HL-60 (cell line): ENCODE results near the gene SAMD10.

Source experiments
- GABPA ChIP-seq: IDR thresholded peaks from 2 replicates; pipeline ENCODE4 v1.6.1; 2012; ENCODE audit warnings: low read depth
- POLR2AphosphoS5 ChIP-seq: IDR thresholded peaks from 2 replicates; pipeline ENCODE4 v1.6.1; 2012; ENCODE audit warnings: low read depth
- SPI1 ChIP-seq: IDR thresholded peaks from 2 replicates; pipeline ENCODE4 v1.6.1; 2012; ENCODE audit warnings: low read depth, mild to moderate bottlenecking, borderline replicate concordance
- TF ChIP-seq, protein P1 (sequence below): IDR thresholded peaks from one replicate; pipeline ENCODE4 v1.5.1; 2011; ENCODE audit warnings: low read length, control low read depth, inconsistent platforms; ENCODE audit not compliant: insufficient read depth
- TF ChIP-seq, protein P2 (sequence below): IDR thresholded peaks from 2 replicates; pipeline ENCODE4 v1.6.1; 2012; ENCODE audit warnings: low read depth; ENCODE audit not compliant: insufficient replicate concordance

DNA sequence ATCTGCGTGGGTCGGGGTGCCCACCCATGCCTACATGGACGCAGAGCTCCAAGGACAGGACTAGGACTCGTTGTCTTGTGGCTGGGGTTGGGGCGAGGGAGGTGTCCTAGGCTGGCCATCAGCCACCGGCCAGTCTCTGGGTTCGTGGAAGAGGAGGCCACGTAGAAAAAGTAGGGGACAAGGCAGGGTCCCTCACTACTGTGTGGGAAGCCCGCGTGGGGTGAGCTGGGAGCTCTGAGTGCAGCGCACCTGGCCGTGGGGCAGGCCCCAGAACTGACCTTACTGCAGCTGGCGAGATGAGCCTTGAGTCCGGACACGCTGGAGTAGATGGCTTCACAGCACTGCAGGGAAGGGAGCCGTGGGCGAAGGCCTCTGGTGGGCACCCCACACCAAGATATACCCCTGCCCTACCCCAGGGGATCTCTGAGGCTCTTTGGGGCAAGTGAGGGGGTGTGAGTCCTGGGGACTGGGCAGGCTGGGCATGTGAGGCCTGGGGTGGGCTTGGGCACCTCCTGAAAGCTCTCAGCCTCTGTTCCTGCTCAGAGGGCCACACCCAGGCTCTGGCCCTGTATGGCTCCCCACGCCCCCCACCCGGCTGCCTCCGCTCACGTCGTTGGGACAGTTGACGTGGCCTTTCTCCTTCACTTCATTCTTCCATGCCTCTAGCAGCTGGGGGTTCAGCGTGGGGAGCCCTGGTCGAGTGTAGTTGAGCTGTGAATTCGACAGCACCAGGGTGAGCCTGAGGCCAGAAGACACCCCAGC, 17.6 kb downstream of the SAMD10 start:
- TF ChIP-seq, protein P1, sequence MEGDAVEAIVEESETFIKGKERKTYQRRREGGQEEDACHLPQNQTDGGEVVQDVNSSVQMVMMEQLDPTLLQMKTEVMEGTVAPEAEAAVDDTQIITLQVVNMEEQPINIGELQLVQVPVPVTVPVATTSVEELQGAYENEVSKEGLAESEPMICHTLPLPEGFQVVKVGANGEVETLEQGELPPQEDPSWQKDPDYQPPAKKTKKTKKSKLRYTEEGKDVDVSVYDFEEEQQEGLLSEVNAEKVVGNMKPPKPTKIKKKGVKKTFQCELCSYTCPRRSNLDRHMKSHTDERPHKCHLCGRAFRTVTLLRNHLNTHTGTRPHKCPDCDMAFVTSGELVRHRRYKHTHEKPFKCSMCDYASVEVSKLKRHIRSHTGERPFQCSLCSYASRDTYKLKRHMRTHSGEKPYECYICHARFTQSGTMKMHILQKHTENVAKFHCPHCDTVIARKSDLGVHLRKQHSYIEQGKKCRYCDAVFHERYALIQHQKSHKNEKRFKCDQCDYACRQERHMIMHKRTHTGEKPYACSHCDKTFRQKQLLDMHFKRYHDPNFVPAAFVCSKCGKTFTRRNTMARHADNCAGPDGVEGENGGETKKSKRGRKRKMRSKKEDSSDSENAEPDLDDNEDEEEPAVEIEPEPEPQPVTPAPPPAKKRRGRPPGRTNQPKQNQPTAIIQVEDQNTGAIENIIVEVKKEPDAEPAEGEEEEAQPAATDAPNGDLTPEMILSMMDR = no peak
- TF ChIP-seq POLR2AphosphoS5 (no peak), SPI1 (no peak), GABPA (no peak)
- TF ChIP-seq, protein P2, sequence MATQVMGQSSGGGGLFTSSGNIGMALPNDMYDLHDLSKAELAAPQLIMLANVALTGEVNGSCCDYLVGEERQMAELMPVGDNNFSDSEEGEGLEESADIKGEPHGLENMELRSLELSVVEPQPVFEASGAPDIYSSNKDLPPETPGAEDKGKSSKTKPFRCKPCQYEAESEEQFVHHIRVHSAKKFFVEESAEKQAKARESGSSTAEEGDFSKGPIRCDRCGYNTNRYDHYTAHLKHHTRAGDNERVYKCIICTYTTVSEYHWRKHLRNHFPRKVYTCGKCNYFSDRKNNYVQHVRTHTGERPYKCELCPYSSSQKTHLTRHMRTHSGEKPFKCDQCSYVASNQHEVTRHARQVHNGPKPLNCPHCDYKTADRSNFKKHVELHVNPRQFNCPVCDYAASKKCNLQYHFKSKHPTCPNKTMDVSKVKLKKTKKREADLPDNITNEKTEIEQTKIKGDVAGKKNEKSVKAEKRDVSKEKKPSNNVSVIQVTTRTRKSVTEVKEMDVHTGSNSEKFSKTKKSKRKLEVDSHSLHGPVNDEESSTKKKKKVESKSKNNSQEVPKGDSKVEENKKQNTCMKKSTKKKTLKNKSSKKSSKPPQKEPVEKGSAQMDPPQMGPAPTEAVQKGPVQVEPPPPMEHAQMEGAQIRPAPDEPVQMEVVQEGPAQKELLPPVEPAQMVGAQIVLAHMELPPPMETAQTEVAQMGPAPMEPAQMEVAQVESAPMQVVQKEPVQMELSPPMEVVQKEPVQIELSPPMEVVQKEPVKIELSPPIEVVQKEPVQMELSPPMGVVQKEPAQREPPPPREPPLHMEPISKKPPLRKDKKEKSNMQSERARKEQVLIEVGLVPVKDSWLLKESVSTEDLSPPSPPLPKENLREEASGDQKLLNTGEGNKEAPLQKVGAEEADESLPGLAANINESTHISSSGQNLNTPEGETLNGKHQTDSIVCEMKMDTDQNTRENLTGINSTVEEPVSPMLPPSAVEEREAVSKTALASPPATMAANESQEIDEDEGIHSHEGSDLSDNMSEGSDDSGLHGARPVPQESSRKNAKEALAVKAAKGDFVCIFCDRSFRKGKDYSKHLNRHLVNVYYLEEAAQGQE = no peak
